NCI-H2196 treated with DMSO at 0.1 percent for 48 hours (cell line): ENCODE results near the gene SIGLEC11.

Experiments used
- DNase-seq: peaks from one replicate; lab custom pipeline; 2025; ENCODE audit not compliant: unreplicated experiment; lab: John Stamatoyannopoulos, UW

Gene SIGLEC11

DNA sequence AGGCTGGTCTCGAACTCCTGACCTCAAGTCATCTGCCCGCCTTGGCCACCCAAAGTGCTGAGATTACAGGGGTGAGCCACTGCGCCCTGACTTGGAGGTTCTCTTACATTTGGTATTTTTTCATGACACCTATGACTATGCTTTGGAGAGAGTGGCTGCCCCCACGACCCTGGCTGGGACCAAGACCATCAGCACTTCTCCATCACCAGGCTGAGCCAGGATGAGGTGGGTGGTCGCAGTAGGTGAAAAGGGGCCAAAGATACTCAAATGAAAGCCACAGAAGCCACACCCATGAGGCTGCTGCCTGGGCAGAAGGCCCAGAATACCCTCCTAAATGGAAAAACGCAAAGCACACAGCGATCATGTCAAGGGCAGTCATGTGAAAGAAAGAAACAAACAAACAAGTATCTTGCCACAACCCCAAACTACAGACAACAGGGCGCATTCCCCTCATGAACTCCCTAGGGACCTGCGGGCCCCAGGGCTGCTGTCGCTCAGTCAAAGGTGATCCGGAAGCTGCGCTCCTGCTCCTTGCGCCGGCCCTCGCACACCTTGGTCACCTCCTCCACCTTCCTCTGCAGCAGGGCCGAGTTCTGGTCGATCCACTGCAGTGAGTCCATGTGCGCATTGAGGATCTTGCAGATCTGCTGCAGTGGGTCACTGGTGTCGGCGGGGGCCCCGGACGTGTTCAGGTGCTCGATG is 53.1 kb downstream of the SIGLEC11 start:
- DNase-seq = no peak

DNA sequence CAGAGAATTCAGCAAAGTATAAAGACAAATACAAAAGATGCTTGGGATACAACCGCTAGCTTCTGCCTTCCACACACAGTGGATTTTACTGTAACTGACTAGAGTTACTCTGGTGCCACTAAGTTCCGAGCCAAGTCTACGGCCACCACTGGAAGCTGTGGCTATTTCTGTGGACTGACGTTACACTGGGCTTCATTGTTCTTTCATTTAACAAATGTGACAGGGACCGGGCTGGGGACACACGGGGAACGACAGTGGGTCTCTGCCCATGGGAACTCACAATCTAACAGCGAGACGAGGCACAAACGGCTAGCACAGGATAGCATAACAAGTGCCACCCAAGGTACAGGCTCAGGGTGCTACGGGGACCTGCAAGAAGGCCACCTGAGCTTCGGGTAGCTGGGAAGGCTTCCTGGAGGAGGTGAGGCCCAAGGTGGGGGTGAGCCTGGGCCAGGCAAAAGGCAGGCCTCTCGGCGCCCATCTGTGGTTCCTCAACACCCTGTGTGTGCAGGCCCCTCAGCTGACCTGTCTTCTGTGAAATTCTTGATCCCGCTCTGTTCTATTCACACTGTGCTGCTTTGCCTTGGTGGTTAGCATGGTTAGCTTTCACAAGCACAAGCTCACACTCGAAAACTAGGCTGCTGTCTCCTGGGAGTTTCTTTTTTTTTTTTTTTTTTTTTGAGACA is 54.0 kb downstream of the SIGLEC11 start:
- DNase-seq = no peak

DNA sequence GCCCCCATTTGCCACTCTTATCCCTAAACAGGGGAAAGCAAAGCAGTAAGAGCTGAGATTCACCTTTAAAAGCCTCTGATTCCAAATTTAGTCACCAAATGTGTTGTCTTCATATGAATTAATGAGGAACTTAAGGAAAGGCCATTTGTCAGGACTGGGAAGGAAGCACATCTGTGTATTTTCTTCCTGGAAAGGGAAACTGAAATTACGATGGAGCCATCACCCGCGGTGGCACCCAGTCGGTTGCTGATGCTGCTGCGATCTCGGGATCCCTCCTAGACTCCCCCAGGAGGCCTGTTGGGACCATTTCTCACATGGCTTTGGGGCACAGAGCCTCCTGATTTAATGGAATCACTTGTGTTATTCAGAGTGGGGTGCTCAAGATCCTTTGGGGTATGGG is 56.8 kb downstream of the SIGLEC11 start:
- no peak for DNase-seq
